Limb (tissue), 2 donors: ENCODE results near the gene CCDC188.
"Not testable (repeated sequence)": the region's sequence is repeated elsewhere in the genome, so short reads cannot be mapped to it uniquely, and the experiment has no call there.

ENCODE experiments used
- DNase-seq, 2 donors: peaks; one replicate each; pipeline ENCODE4 v3.0.0-alpha.2; 2016; ENCODE audit errors: extremely low spot score in 2 of 2

CCDC188 gene

GRCh38 chr22:20171288-20172140, 20.7 kb upstream of the CCDC188 start:
- no peak for DNase-seq

GRCh38 chr22:20170170-20170569, 19.3 kb upstream of the CCDC188 start:
- no peak for DNase-seq

GRCh38 chr22:20169253-20169822, 18.5 kb upstream of the CCDC188 start:
- DNase-seq, result no peak

GRCh38 chr22:20167643-20168322, 16.9 kb upstream of the CCDC188 start:
- DNase-seq, result no peak

GRCh38 chr22:20166703-20167102, 15.8 kb upstream of the CCDC188 start:
- DNase-seq, result no peak

GRCh38 chr22:20165913-20166312, 15.1 kb upstream of the CCDC188 start:
- DNase-seq, result no peak

- no peak for DNase-seq
These were observed 14.6 kb upstream of the CCDC188 start for GRCh38 chr22:20165421-20165820.

GRCh38 chr22:20164863-20165262, 14.0 kb upstream of the CCDC188 start:
- no peak for DNase-seq

- DNase-seq, result no peak
These were observed 9.2 kb upstream of the CCDC188 start for GRCh38 chr22:20160041-20160440.

- DNase-seq, result not testable (repeated sequence)
These were observed 8.7 kb upstream of the CCDC188 start for GRCh38 chr22:20159531-20159930.

- peak; percentile 32 to 66 for DNase-seq
These were observed 8.2 kb upstream of the CCDC188 start for GRCh38 chr22:20159076-20159475.

GRCh38 chr22:20158391-20159036, 7.7 kb upstream of the CCDC188 start:
- no peak for DNase-seq

GRCh38 chr22:20157430-20158183, 6.8 kb upstream of the CCDC188 start:
- DNase-seq, result no peak

- DNase-seq, result peak; percentile 84 to 95
These were observed 6.0 kb upstream of the CCDC188 start for GRCh38 chr22:20156611-20157429.

GRCh38 chr22:20156042-20156389, 5.2 kb upstream of the CCDC188 start:
- DNase-seq, result no peak

GRCh38 chr22:20155330-20156041, 4.6 kb upstream of the CCDC188 start:
- peak in 1 of 2 donors; percentile 74 for DNase-seq

GRCh38 chr22:20154602-20155187, 3.8 kb upstream of the CCDC188 start:
- DNase-seq, result no peak

GRCh38 chr22:20153945-20154344, 3.1 kb upstream of the CCDC188 start:
- DNase-seq, result no peak

- DNase-seq, result no peak
These were observed 1.6 kb upstream of the CCDC188 start for GRCh38 chr22:20152464-20152890.

- no peak for DNase-seq
These were observed 377 bp upstream of the CCDC188 start for GRCh38 chr22:20151276-20151588.
